ENCODE measurements around the gene SCN4B. TPM values are rescaled to one million over a fixed set of nuclear protein-coding genes. Genes with fewer than 3 reads are reported as not detected.
A peak's percentile ranks its signal among the peaks of the same experiment; 100 is the strongest.
"Not testable (repeated sequence)": the region's sequence is repeated elsewhere in the genome, so short reads cannot be mapped to it uniquely, and the experiment has no call there.

Gene SCN4B, protein sequence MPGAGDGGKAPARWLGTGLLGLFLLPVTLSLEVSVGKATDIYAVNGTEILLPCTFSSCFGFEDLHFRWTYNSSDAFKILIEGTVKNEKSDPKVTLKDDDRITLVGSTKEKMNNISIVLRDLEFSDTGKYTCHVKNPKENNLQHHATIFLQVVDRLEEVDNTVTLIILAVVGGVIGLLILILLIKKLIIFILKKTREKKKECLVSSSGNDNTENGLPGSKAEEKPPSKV
- 4.1 TPM for total RNA-seq

DNA sequence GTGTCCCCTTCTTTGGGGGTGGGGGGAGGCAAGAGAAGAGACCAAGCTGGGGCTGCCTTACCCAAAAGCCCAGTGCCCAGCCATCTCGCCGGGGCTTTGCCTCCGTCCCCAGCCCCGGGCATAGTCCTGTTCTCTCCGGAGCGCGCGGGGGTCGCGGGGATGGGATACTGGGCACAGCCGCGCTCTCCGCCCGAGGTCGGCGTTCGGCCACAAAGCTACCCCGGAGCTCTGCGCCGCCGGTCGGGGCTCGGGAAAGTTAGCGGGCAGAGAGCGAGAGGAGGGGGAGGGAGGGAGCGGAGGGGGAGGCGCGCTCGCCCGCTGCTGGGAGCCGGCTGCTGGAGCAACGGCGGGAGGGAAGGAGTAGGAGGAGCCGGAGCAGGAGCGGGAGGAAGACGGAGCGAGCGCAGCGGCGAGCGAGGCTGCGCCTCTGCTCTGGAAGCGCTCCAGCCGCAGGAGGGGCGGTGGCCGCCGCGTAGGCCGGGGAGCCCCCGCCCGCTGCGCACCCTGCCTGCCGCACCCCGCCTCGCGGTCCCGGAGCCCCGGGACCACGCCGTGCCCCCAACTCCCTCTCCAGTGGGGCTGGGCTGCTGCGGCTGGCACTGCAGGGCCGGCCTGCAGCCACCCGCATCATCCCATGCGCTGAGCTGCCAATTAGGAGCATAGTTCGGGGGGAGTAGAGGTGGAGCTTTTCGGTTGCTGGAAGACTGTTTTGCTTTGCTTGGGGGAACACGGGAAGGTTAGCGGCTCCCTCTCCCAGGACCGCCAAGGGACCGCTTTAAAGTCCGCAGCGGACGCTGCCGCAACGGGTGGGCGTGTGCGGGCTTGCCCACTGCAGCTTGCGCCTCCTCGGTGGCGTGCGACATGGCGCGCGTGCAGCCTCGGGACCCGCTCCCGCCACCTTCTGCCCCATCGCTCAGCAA is at the start of gene SCN4B:
SCN4B (minus strand) TSS at position 272 of the 920 bp plus-strand sequence; CDS start at position 122, 150 bp downstream.
- DNase-seq: peak; percentile 87

DNA sequence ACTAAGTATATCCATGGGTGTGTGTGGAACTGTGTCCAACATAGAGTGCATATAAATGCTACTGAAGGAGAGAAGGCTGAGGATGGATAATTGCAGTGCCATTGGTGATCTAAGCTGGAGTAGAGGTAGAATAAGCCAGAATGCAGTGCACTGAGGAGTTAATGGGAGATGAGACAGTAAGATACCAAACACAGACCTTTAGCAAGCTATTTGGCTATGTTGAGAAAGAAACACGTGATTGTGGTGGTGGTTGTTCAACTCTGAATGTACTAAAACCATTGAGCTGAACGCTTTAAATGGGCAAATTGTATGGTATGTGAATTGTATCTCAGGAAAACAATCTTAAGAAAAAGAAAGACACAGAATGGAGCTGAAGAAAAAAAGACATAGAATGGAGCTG is 49.3 kb upstream of the SCN4B start:
- no peak for DNase-seq

DNA sequence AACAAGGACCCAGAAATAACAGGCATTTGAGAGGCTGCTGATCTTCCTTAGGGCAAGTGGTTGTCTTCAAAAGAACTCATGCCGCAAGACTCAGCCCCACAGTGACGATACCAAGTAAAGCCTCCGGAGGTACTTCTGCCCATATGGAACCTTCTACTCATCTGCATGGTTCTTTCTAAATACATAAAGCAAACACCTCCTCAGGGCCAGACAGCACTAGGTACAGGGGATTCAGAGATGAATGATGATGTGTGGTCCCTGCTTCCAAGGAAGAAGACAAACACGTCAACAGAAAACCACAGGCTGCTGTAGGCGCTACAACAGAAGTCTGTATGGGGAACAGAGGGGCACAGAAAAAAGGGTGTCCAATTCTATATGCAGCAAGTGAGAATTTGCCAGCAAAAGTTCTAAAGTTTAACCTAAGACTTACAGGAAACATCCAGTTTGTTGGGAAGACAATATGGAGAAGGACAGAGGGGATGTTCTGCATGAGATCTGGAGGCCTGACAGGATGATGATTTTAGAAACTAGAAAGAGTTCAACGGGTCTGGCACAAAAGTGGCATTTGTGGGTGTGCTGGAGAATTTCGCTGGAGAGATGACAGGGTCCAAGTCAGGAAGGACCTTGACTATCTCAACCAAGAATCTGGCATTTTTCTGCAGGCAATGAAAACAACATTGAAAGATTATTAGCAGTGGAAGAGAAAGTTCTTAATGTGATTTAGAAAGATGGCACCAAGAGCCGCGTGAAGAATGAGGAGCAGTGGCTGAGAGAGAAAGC is 48.5 kb upstream of the SCN4B start:
- DNase-seq: no peak

DNA sequence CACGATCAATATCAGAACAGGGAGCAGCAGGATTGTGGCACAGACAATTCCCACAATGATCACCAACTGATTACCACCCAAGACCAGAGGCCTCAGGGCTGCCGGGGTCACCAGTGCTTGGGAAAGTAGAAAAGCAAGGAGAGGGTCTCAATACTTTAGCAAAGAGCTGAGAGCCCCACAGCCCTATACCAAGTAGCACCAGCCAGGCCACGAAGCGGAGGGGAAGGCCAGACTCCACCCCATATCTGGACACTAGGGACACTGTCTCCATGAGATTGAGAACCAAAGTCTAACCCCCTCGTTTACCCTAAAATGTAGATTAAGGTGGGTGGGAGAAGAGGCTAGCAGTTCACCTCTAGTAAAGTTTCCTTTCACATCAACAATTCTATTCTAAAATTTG is 47.9 kb upstream of the SCN4B start:
- DNase-seq: no peak

DNA sequence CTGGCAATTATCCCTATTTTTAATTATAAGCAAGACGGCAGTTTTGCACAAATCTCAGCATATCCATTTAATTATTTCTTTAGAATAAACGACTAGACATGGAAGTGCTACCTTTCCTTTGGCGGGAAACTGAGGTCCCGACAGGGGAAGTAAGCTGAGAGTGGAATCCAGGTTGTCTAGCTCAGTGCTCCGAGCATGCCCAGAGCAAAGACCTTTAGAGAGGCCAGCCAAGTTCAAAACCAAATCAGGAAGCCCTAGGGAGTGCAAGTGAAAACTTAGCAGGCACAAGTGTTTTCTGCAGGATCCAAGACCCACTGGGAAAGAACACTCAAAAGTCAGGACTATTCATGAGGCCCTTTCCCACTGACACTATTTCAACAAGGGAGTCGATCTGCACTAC is 46.5 kb upstream of the SCN4B start:
- no peak for DNase-seq

DNA sequence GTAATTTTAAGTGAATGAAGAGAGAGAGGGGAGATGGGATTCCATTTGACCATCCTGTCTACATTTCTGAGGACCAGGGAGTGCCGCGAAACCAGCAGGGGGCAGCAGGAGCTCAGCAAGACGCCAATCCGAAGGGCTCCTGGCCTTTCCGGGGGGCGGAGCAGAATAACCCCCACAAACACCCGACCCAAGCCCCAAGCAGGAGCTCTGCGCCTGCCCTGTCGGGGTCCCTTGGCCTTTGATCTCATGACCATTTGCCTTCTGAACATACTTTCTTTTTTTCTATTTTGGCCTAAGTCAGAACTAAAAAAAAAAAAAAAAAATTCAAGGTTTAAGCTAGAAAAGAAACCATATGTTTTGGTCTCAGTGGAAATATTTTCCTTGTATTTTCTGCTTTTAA is 45.7 kb upstream of the SCN4B start:
- peak; percentile 89 for DNase-seq

DNA sequence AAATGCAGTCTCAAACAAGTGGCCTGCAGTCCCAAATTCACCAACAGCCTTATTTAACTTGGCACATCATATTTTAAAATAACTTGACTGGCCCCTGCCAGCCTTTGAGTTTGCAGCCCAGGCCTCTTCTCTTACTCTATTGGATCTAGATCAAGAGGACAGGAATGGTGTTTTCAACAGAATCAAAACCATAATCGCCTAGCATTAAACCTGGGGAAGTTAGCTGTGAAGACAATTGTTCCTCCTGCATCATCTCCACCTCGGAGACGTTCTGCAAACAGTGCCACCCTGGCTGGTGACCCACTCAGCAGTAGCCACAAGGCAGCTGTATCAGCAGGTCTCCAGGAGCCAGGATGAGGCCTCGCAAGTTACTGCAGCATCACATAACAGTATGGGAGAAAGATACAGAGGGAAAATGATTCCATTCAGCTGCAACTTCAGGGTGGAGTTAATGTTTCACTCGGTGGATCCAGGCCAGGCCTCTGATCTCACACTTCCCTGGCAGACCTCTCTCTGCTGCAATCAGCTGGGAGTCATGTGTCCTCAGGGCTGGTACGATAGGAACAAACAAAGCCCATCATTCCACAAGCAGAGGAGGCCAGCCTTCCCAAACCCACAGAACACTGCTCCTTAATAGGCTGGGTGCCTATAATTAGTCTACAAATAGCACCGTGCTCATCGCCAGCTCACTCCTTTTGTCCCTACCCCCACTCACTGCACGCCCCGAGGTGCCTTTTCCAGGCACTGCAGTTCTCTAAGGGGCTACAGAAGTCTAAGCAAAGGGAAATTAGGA is 42.4 kb upstream of the SCN4B start:
- DNase-seq: peak; percentile 85

DNA sequence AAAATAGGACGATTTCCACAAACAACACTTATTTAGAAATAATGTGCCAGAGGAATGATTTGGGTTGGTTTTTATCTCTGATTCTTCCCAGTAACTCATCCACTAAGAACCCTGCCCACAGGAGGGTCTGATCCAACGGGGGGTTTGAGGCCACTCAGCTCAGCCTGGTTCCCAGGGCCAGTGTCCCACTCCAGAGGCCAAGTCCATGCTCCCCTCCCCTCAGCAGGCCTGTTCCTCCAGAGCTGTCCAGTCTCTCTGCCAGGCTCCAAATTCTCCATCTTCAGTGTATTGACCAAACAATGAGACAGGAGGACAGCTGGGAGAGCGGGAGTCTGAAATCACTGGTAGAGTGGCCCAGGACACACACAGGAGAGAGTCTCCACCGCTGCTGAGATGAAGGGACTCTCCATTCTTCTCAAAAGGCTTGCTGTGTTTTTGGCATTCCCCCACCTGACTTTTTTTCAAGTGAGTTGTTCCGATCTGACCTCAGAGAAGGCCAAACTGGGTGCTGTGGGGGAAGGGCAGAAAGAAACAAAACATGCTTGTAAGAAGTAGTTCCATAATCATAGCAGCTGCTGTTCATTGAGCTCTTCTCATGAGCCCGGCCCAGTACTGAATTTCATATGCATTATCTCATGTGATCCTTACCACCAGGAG is 41.4 kb upstream of the SCN4B start:
- no peak for DNase-seq

DNA sequence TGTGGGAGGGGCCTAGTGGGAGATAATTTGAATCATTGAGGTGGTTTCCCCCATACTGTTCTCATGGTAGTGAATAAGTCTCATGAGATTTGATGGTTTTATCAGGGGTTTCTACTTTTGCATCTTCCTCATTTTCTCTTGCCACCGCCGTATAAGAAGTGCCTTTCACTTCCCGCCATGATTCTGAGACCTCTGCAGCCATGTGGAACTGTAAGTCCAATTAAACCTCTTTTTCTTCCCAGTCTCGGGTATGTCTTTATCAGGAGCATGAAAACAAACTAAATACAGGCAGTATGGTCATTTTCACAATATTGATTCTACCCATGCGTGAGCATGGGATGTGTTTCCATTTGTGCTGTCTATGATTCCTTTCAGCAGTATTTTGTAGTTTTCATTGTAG is 40.2 kb upstream of the SCN4B start:
- DNase-seq: not testable (repeated sequence)

DNA sequence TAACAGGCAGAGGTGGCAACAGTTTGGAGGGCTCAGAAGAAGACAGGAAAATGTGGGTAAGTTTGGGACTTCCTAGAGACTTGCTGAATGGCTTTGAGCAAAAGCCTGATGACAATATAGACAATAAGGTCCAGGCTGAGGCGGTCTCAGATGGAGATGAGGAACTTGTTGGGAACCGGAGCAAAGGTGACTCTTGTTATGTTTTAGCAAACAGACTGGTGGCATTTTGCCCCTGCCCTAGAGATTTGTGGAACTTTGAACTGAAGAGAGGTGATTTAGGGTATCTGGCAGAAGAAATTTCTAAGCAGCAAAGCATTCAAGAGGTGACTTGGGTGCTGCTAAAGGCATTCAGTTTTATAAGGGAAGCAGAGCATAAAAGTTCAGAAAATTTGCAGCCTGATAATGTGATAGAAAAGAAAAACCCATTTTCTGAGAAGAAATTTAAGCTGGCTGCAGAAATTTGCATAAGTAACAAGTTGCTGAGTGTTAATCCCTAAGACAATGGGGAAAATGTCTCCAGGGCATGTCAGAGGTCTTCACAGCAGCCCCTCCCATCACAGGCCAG is 38.4 kb upstream of the SCN4B start:
- DNase-seq: not testable (repeated sequence)

DNA sequence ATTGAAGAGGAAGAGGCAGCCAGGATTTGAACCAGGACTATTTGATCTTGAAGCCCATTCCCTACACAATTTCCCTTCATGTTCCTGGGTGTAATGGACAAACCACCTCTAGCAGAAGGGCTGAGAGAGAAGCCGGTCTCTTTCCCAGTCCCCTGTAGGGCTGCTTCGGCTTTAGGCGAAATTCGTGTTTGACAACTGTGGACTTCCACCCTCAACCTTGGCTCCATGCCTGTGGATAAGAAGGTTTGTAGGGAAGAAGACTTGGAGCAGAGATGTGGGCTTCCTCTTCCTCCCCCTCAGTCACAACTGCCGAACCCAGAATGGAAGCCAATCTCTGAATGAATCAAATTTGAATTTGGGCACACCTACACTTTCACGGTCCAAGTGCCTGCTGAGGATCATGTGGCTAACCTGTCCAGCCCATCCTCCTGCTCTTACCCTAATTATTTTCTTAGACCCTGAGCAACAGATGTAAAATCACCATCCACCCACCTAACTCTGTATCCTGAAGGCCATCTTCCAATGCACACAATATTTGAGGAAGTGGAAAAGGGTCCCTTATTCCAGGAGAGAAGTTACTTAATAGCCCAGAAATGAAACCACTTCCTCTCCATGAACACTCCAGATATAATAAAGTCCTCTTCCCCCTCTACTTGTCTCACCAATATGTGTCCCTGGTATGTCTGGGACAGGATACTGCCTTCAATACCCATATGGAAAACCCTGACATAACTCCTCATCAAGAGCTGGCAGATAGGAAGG is 33.9 kb upstream of the SCN4B start:
- no peak for DNase-seq

DNA sequence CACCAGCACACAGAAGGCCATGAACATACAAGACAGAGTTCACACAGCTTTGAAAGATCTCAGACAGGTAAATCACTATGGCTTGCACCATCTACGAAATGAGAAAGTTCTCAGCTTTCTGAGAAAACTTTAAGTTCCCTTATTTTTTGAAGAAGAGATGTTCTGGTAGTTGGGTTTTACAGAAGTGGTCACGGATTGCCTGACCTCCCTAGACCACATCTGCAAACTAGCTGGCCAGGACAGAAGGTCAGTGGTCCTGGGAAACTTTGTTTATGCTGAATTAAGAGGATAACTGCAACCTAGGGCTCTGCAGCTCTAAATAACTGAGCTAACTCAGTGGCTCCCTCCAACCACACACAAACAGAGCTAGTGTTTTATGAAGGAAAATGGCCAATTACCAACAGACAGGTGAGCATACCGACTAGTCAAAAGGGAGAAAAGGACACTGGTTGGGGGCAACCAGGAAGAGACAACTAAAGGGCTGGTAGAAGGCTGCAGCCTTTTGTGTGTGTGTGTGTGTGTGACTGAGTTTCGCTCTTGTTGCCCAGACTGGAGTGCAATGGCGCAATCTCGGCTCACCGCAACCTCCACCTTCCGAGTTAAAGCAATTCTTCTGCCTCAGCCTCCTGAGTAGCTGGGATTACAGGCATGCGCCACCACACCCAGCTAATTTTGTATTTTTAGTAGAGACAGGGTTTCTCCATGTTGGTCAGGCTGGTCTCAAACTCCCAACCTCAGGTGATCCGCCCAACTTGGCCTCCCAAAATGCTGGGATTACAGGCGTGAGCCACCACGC is 32.4 kb upstream of the SCN4B start:
- DNase-seq: no peak

DNA sequence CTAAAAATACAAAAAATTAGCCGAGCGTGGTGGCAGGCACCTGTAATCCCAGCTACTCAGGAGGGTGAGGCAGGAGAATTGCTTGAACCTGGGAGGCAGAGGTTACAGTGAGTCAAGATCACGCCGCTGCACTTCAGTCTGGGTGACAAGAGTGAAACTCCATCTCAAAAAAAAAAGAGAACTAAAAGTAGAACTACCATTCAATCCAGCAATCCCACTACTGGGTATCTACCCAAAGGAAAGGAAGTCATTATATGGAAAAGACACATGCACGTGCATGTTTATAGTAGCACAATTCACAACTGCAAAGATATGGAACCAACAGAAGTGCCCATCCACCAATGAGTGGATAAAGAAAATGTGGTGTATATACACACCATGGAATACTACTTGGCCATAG is 31.1 kb upstream of the SCN4B start:
- DNase-seq: not testable (repeated sequence)

DNA sequence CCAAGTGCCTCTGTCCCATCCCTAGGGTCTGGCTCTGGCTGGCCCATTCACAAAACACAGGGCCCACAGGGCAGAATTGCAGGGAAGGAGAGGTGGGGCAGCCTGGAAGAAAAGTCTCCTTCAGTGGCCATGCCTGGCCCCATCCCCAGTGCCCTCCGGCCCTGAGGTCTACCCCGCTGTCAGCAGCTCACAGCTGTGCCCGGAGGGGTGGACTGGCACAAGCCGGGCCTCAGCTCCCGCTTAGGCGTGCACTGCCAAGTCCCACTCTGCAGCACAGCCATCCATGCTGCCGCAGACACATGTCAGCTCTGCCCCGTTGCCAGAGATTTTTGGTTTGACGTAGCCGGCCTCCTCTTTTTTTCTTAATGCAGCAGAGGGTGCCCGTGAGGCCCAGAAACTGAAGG is 27.7 kb upstream of the SCN4B start:
- peak; percentile 94 for DNase-seq

DNA sequence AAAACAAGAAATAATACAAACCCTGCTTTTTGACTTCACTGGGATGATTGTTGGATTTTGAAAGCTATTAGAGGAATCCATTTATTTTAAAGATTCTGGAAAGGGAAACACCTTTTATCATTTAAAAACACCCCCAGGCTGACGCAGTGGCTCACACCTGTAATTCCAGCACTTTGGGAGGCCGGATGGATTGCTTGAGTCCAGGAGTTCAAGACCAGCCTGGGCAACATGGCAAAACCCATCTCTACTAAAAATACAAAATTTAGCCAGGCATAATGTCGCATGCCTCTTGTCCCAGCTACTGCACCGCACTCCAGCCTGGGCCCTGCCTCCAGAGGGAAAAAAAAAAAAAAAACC is 24.1 kb upstream of the SCN4B start:
- no peak for DNase-seq

DNA sequence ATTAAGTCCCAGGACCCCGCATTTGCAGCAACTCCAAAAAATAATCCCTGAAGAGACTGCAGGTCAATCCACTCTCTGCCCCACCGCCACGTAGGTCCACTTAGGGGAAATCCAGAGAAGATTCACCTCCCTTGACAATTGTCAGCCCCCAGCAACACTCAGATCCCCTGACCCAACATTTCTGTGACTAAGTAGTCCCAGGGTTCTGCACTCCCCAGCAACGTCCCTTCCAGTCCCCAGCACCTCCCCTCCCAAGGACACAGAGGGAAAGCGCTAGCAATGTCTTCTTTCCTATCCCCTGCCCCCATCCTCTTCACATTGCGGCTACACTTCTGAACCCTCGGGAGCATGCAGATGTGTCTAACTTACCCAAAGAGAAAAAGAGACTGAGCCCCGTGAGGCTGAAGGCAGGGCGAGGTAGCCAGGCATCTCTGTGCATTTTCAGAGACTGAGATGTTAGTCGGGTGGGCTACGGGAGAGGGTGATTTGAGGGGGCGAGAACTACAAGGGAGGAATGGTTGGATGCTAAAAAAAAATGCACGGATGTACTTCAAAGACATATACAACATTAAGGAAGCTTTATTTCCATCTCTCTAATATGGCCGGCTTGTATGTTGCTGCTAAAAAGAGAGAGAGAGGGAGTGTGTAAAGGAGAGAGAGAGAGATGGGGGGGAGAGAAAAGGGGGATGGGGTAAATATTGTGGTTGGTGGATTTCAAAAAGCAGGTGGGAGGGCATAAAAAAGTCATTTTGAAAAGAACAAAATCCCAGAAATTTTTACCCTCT is 23.6 kb upstream of the SCN4B start, which contains the start of gene SCN2B:
SCN2B (minus strand) TSS at position 647 of the 785 bp plus-strand sequence; CDS start at position 439, 208 bp downstream.
- DNase-seq: peak; percentile 76

DNA sequence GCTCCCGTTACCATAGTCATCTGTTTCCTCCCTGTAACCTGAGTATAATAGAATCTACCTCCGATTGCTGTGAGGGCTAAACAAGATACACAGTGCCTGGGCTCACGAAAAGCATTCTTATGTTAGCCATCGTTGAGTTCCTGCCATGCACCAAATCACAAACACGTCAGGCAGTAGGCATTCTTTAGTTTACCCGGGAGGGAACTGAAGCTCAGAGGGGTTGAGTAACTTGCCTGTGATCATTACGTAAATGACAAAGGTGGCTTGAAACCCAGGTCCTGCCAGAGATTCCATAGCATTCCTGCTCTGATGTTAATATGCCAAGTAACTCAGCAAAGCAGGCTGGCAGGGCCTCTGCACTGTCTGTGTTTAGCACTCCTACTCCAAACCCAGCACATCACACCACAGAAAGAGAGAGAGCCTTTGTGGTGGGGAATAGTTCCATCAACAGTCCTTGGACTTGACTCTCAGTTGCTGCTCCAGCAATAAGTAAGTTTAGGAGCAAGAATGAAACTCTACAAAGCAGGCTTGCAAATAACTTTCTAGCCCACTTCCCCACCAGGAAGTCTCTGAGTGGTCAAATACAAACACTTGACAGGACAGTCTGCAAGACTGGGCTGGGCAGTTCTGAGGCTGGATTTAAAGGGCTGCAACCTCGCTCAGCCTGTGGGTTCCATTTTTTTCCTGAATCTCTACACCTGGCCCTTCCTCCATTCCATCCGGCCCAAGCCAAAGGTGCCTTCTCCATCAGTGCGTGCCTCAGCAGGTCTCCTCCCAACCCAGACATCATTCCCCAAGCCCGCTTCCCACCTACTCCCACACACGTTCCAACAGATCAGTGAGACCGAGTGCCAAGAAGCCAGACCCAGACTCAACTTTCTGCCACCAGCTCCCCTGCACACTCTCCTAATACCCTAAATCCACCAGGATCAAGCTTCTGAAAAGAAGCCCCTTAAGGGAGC is 22.7 kb upstream of the SCN4B start:
- DNase-seq: no peak

All from tongue (tissue), 2 donors.